Esophagus muscularis mucosa (tissue), 4 donors: ENCODE measurements around the gene SRXN1. TPM values are rescaled to one million over a fixed set of nuclear protein-coding genes. Genes with fewer than 3 reads are reported as not detected.

Experiments used
- DNase-seq: peaks from one replicate; pipeline ENCODE4 v3.0.0-alpha.2; 2017; ENCODE audit errors: extremely low spot score
- H3K27ac ChIP-seq, 4 donors: fragments of 200-600 bp; sonication (generic); replicated peaks in 1 of 4; 1 replicate in 3 of 4; 2 replicates in 1 of 4; pipeline ENCODE4 v1.5.1; 2016 to 2019; ENCODE audit warnings: mild to moderate bottlenecking in 1 of 4
- H3K27me3 ChIP-seq, 4 donors: fragments of 200-600 bp; sonication (generic); one replicate each; pipeline versions ENCODE4 v1.5.1 to v1.6.0; 2016 to 2019
- H3K36me3 ChIP-seq, 4 donors: fragments of 200-600 bp; sonication (generic); one replicate each; pipeline ENCODE4 v1.5.1; 2016 to 2019
- H3K4me1 ChIP-seq, 4 donors: fragments of 200-600 bp; sonication (generic); one replicate each; pipeline ENCODE4 v1.5.1; 2016 to 2019
- H3K4me3 ChIP-seq, 4 donors: fragments of 200-600 bp; sonication (generic); 1 replicate in 2 of 4; 2 replicates in 2 of 4; pipeline ENCODE4 v1.5.1; 2016 to 2019; ENCODE audit warnings: mild to moderate bottlenecking in 4 of 4, moderate library complexity in 1 of 4
- H3K9me3 ChIP-seq, 4 donors: fragments of 200-600 bp; sonication (generic); 1 replicate in 3 of 4; 2 replicates in 1 of 4; pipeline ENCODE4 v1.5.1; 2016 to 2019
- EP300 ChIP-seq: sonication (generic); formaldehyde crosslinking; IDR thresholded peaks from one replicate; pipeline ENCODE4 v1.6.1; 2017; ENCODE audit warnings: antibody characterized with exemption
- POLR2A ChIP-seq: fragments of 450-650 bp; IDR thresholded peaks from one replicate; pipeline ENCODE4 v1.6.1; 2017; ENCODE audit warnings: antibody characterized with exemption, moderate library complexity, mild to moderate bottlenecking, low read depth
- POLR2AphosphoS5 ChIP-seq, 2 donors: sonication (generic); formaldehyde crosslinking; IDR thresholded peaks; one replicate each; pipeline ENCODE4 v1.6.1; 2017; ENCODE audit warnings: antibody characterized with exemption in 2 of 2
- WGBS: methylation state at CpG from one replicate; pipeline ENCODE4 v1.1.5; 2018; 5-methylcytosine and 5-hydroxymethylcytosine counted together
- intact Hi-C: fragments of 100-400 bp; cut with DNase I; formaldehyde crosslinking; loops from one replicate; pipeline ENCODE4 v1.15.1; 2023
- total RNA-seq, 4 donors: library from RNA; depleted of rRNA; stranded (reverse); fragments of >200 nt; gene quantifications; one replicate each; pipeline versions ENCODE4 v1.1.0 to v1.2.1, GENCODE V29; 2016
- TF ChIP-seq, protein P1 (sequence below), 3 experiments: fragments of 200-600 bp in 2 of 3; fragments of 450-650 bp in 1 of 3; sonication (generic) in 2 of 3; IDR thresholded peaks; one replicate each; pipeline ENCODE4 v1.5.1; 2017 to 2019; ENCODE audit warnings: antibody characterized with exemption in 3 of 3, mild to moderate bottlenecking in 2 of 3, moderate library complexity in 1 of 3

The SRXN1 gene
- total RNA-seq, 4 donors from 2014 or later, result 37.0 to 58.2 (median 41.4) TPM

DNA sequence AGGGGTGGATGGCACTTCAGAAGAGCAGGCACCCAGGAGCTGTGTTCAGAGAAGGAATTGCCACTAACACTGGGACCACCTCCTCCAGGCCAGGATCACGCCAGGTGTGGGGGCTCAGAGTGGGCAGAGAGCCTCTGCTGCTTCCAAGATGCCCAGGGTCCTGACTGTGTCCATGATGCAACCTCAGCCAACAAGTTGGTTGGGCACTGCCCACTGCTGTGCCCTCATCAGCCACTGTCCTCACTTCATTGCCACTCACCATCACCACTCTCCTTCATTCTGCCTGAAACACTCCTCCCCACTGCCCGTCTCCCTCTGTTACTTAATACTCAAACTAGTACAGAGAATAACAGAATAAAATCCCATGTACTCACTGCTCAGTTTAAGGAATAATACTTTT is 26.4 kb downstream of the SRXN1 start:
- intact Hi-C loops, result no loop called here

DNA sequence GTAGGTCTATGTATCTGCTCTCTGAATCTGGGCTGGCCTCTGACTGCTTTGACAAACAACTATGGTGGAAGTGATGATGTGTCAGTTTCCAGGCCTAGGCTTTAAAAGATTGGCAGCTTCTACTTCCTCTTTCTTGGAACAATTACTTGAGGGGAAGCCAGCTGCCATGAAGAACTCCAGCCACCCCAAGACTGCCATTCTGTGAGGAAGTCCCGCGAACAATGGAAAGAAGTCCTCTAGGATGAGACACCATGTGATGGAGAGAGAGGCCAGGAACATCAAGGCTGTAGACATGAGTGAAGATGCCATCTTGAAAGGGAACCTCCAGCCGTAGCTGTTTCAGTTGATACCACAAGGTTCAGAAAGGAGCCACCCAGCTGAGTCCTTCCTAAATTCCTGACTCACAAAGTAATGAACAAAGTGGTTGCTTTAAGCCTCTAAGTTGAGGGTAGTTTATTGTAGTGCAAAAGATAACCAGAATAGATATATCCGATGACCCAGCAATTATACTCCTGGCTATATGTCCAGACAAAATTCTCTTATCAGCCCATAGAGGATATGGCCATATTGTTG is 27.6 kb downstream of the SRXN1 start:
- intact Hi-C loops, result no loop called here
- no peak overlapping the region for H3K27ac ChIP-seq
- H3K4me3 ChIP-seq, result no peak overlapping the region
- no peaks in the 10 kb centered on the region for H3K9me3 ChIP-seq
- peaks cover 0 to 44% (median 0%) of the 10 kb centered on the region in 4 donors for H3K27me3 ChIP-seq
- H3K4me1 ChIP-seq, result no peaks in the 10 kb centered on the region
- DNase-seq, result no peak
- H3K36me3 ChIP-seq, result no peaks in the 10 kb centered on the region
- WGBS, result 72% methylated on average over 4 of the region's 4 CpGs
- TF ChIP-seq, protein P1, sequence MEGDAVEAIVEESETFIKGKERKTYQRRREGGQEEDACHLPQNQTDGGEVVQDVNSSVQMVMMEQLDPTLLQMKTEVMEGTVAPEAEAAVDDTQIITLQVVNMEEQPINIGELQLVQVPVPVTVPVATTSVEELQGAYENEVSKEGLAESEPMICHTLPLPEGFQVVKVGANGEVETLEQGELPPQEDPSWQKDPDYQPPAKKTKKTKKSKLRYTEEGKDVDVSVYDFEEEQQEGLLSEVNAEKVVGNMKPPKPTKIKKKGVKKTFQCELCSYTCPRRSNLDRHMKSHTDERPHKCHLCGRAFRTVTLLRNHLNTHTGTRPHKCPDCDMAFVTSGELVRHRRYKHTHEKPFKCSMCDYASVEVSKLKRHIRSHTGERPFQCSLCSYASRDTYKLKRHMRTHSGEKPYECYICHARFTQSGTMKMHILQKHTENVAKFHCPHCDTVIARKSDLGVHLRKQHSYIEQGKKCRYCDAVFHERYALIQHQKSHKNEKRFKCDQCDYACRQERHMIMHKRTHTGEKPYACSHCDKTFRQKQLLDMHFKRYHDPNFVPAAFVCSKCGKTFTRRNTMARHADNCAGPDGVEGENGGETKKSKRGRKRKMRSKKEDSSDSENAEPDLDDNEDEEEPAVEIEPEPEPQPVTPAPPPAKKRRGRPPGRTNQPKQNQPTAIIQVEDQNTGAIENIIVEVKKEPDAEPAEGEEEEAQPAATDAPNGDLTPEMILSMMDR (IDR thresholded peaks at IDR 0.05), result no peak
- TF ChIP-seq EP300 (no peak), POLR2AphosphoS5 (IDR thresholded peaks at IDR 0.05) (no peak), POLR2A (no peak)

More for the DNA sequence above, 26.4 kb downstream of the SRXN1 start:
- no peak overlapping the region for H3K27ac ChIP-seq
- H3K36me3 ChIP-seq, result no peaks in the 10 kb centered on the region
- TF ChIP-seq EP300, result no peak
- TF ChIP-seq, protein P1 (IDR thresholded peaks at IDR 0.05), result no peak
- TF ChIP-seq POLR2A, result no peak
- TF ChIP-seq POLR2AphosphoS5 (IDR thresholded peaks at IDR 0.05), result no peak
- H3K27me3 ChIP-seq, result peaks cover 0 to 33% (median 0%) of the 10 kb centered on the region in 4 donors
- DNase-seq, result no peak
- H3K9me3 ChIP-seq, result no peaks in the 10 kb centered on the region
- H3K4me1 ChIP-seq, result no peaks in the 10 kb centered on the region
- no peak overlapping the region for H3K4me3 ChIP-seq
- 75% methylated on average over 2 of the region's 2 CpGs for WGBS

DNA sequence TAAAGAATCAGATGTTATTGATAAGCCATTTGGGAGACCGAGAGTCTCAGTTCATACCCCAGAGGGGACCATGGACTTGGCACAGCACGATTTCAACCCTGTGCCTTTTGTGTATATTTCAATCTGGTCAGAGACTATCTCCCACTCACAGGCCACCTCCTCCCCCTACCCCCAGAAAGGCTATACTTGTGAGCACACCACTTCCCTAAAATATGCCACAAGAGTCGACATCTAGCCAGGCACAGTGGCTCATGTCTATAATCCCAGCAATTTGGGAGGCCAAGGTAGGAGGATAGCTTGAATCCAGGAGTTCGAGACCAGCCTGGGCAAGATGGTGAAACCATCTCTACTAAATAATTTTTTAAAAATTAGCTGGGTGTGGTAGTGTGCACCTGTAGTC is 29.3 kb downstream of the SRXN1 start:
- no peak for DNase-seq
- intact Hi-C loops, result no loop called here
- 86% methylated on average over 4 of the region's 4 CpGs for WGBS
- TF ChIP-seq, protein P1 (IDR thresholded peaks at IDR 0.05), result no peak
- H3K9me3 ChIP-seq, result no peaks in the 10 kb centered on the region
- no peaks in the 10 kb centered on the region for H3K4me1 ChIP-seq
- H3K27ac ChIP-seq, result no peak overlapping the region
- peaks cover 0 to 51% (median 0%) of the 10 kb centered on the region in 4 donors for H3K27me3 ChIP-seq
- H3K4me3 ChIP-seq, result no peak overlapping the region
- H3K36me3 ChIP-seq, result no peaks in the 10 kb centered on the region

DNA sequence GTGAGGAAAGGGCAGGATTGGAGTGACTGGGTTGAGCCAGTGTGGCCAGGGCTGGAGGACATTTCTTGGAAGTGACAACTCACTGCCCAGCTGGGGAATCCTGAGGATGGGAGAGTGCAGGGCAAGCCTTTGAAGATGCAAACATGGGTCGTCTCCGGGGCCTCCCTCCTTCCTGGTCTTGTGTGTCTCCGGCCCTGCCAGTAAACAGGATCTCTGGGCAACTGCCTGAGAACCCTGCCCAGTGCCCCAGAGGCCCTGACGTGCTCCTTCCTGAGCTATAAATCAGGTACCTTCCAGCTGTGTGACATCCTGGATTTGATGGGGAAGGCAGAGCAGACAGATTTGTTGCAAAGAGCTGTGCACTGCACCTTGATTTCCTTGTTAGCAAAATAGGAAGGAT is 30.0 kb downstream of the SRXN1 start:
- Histone ChIP-seq H3K9me3 (peaks cover 0 to 6% (median 4%) of the 10 kb centered on the region in 4 donors), H3K4me1 (no peaks in the 10 kb centered on the region), H3K27ac (no peak overlapping the region), H3K27me3 (peaks cover 0 to 56% (median 0%) of the 10 kb centered on the region in 4 donors), H3K4me3 (no peak overlapping the region), H3K36me3 (no peaks in the 10 kb centered on the region)
- intact Hi-C loops, result no loop called here
- DNase-seq, result no peak
- WGBS, result 4% methylated on average over 3 of the region's 4 CpGs
- no peak for TF ChIP-seq POLR2A
- TF ChIP-seq EP300, result no peak
- TF ChIP-seq POLR2AphosphoS5 (IDR thresholded peaks at IDR 0.05), result no peak
- TF ChIP-seq, protein P1 (IDR thresholded peaks at IDR 0.05), result no peak

DNA sequence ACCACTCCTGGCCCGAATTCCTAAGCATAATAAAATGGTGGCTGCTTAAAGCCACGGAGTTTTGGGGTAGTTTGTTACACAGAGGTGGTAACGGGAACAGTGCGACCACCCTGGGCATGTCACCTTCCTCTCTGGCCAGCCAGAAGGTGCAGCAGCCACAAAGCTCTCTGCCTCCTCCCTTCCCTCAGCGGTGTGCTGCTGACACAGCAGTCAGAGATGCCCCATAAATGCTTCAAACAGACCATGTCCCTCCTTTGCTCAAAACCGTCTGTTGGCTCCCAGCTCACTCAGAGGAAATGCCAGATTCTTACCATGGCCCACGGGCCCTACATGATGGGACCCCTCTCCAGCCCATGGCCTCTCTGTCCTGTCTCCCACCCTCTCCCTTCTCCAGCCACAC is 30.8 kb downstream of the SRXN1 start:
- intact Hi-C loops, result no loop called here
- TF ChIP-seq POLR2A (no peak), EP300 (no peak), POLR2AphosphoS5 (IDR thresholded peaks at IDR 0.05) (no peak)
- TF ChIP-seq, protein P1 (IDR thresholded peaks at IDR 0.05), result no peak
- DNase-seq, result no peak
- H3K36me3 ChIP-seq, result no peaks in the 10 kb centered on the region
- H3K27me3 ChIP-seq, result peaks cover 0 to 63% (median 0%) of the 10 kb centered on the region in 4 donors
- WGBS, result 84% methylated on average over 7 of the region's 7 CpGs
- peaks cover 0 to 14% (median 9%) of the 10 kb centered on the region in 4 donors for H3K9me3 ChIP-seq
- no peak overlapping the region for H3K4me3 ChIP-seq
- H3K27ac ChIP-seq, result no peak overlapping the region
- no peaks in the 10 kb centered on the region for H3K4me1 ChIP-seq
